Measurements from ENCODE around the gene FAP.

DNA sequence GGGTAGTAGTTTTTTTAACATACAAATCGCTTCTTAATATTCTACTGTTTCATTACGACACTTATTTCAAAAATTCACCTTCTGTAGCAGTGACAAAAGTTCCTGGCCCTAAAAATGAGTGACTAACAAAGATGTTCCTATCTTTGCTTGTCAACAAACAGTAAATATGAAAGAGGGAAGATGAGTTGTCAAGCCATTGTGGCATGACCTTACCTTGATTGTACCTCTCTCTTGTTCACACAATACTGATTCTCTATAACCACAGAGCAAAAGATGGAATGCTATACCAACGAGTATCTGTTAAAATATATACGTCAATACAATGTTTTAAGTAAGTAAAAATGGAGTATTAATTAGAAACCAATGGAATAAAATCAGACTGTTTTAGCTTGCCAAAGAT, 76.5 kb downstream of the FAP start:
- TF ChIP-seq, protein P1, sequence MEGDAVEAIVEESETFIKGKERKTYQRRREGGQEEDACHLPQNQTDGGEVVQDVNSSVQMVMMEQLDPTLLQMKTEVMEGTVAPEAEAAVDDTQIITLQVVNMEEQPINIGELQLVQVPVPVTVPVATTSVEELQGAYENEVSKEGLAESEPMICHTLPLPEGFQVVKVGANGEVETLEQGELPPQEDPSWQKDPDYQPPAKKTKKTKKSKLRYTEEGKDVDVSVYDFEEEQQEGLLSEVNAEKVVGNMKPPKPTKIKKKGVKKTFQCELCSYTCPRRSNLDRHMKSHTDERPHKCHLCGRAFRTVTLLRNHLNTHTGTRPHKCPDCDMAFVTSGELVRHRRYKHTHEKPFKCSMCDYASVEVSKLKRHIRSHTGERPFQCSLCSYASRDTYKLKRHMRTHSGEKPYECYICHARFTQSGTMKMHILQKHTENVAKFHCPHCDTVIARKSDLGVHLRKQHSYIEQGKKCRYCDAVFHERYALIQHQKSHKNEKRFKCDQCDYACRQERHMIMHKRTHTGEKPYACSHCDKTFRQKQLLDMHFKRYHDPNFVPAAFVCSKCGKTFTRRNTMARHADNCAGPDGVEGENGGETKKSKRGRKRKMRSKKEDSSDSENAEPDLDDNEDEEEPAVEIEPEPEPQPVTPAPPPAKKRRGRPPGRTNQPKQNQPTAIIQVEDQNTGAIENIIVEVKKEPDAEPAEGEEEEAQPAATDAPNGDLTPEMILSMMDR (IDR thresholded peaks at IDR 0.05) = no peak
- TF ChIP-seq POLR2A (IDR thresholded peaks at IDR 0.05) = no peak
